Hepatocyte (in vitro differentiated cells): ENCODE measurements around the gene GNB1L. TPM values are rescaled to one million over a fixed set of nuclear protein-coding genes. Genes with fewer than 3 reads are reported as not detected.

Source experiments
- DNase-seq: peaks from one replicate; pipeline ENCODE4 v3.0.0-alpha.2; 2016; ENCODE audit warnings: low spot score
- H2AFZ ChIP-seq: fragments of 200-600 bp; sonication (generic); 2 replicates; pipeline ENCODE4 v1.6.0; 2016; ENCODE audit warnings: antibody characterized with exemption, mild to moderate bottlenecking
- H3K27ac ChIP-seq: fragments of 200-600 bp; sonication (generic); 2 replicates; pipeline ENCODE4 v1.5.1; 2016; ENCODE audit warnings: mild to moderate bottlenecking
- H3K27me3 ChIP-seq: fragments of 200-600 bp; sonication (generic); 2 replicates; pipeline ENCODE4 v1.6.1; 2016
- H3K36me3 ChIP-seq: fragments of 200-600 bp; sonication (generic); replicated peaks from 2 replicates; pipeline ENCODE4 v1.5.1; 2016; ENCODE audit warnings: low read depth; ENCODE audit not compliant: insufficient read depth
- H3K4me1 ChIP-seq: fragments of 200-600 bp; sonication (generic); 2 replicates; pipeline ENCODE4 v1.5.1; 2016; ENCODE audit warnings: mild to moderate bottlenecking, moderate library complexity; ENCODE audit not compliant: insufficient read depth
- H3K4me2 ChIP-seq: fragments of 200-600 bp; sonication (generic); 2 replicates; pipeline ENCODE4 v1.6.0; 2016
- H3K4me3 ChIP-seq: fragments of 200-600 bp; sonication (generic); 2 replicates; pipeline ENCODE4 v1.5.1; 2016; ENCODE audit warnings: mild to moderate bottlenecking
- H3K79me2 ChIP-seq: fragments of 200-600 bp; sonication (generic); 2 replicates; pipeline ENCODE4 v1.6.0; 2017; ENCODE audit warnings: mild to moderate bottlenecking
- H3K9me2 ChIP-seq: fragments of 200-600 bp; sonication (generic); replicated peaks from 2 replicates; pipeline ENCODE4 v1.6.0; 2017; ENCODE audit warnings: mild to moderate bottlenecking; ENCODE audit not compliant: insufficient read depth
- H3K9me3 ChIP-seq: fragments of 200-600 bp; sonication (generic); 2 replicates; pipeline ENCODE4 v1.5.1; 2016; ENCODE audit warnings: low read depth, mild to moderate bottlenecking
- H4K20me1 ChIP-seq: fragments of 200-600 bp; sonication (generic); 2 replicates; pipeline ENCODE4 v1.6.0; 2016; ENCODE audit warnings: mild to moderate bottlenecking; ENCODE audit not compliant: insufficient read depth, poor library complexity, severe bottlenecking
- CTCF ChIP-seq: fragments of 200-600 bp; sonication (generic); IDR thresholded peaks from 2 replicates; pipeline ENCODE4 v1.5.1; 2016; ENCODE audit warnings: antibody characterized with exemption, mild to moderate bottlenecking; ENCODE audit not compliant: poor library complexity
- EZH2 ChIP-seq: fragments of 200-600 bp; sonication (generic); IDR thresholded peaks from 2 replicates; pipeline ENCODE4 v1.6.1; 2016; ENCODE audit warnings: antibody characterized with exemption, mild to moderate bottlenecking, borderline replicate concordance
- EZH2phosphoT487 ChIP-seq: fragments of 200-600 bp; sonication (generic); IDR thresholded peaks from one replicate; pipeline ENCODE4 v1.6.1; 2018; ENCODE audit warnings: antibody characterized with exemption, mild to moderate bottlenecking, low read depth, moderate library complexity; ENCODE audit not compliant: unreplicated experiment, severe bottlenecking
- WGBS: methylation state at CpG from one replicate; pipeline ENCODE4 v1.1.6; 2016; ENCODE audit warnings: low lambda C conversion rate; ENCODE audit errors: missing lambda C conversion rate; 5-methylcytosine and 5-hydroxymethylcytosine counted together
- polyA plus RNA-seq: library from polyadenylated mRNA; unstranded; fragments of >200 nt; fragmentation: Nextera tagmentation; extraction: Ambion mirVana; gene quantifications from 2 replicates; pipeline ENCODE4 v1.2.1, GENCODE V29; 2016
- total RNA-seq: library from RNA; depleted of rRNA; stranded (reverse); fragments of >200 nt; gene quantifications from 2 replicates; pipeline ENCODE4 v1.2.3, GENCODE V29; 2014

Gene GNB1L
- total and polyA plus RNA-seq, 2 experiments from 2014 or later, result 4.1 to 8.5 TPM

GRCh38 chr22:19853058-19853878 lies 1.4 kb downstream of the GNB1L start:
- Histone ChIP-seq H3K27me3 (no peaks in the 10 kb centered on the region), H3K4me3 (peak overlapping the region; percentile 65), H3K4me2 (peak overlapping the region; percentile 98), H2AFZ (no peak overlapping the region), H4K20me1 (peaks cover 10% of the 10 kb centered on the region), H3K4me1 (peaks cover 44% of the 10 kb centered on the region), H3K9me3 (no peaks in the 10 kb centered on the region), H3K27ac (peak overlapping the region; percentile 90), H3K9me2 (no peaks in the 10 kb centered on the region), H3K79me2 (peaks cover 56% of the 10 kb centered on the region), H3K36me3 (no peaks in the 10 kb centered on the region)
- no peak for TF ChIP-seq EZH2phosphoT487
- no peak for TF ChIP-seq CTCF
- TF ChIP-seq EZH2, result no peak
- WGBS, result 49% methylated on average over 11 of the region's 11 CpGs
- peak; percentile 10 for DNase-seq

- no peak overlapping the region for H3K4me3 ChIP-seq
- no peaks in the 10 kb centered on the region for H3K27me3 ChIP-seq
- peaks cover 66% of the 10 kb centered on the region for H3K79me2 ChIP-seq
These were observed 2.4 kb downstream of the GNB1L start for GRCh38 chr22:19852177-19852781.

GRCh38 chr22:19851291-19852176 lies 3.1 kb downstream of the GNB1L start:
- Histone ChIP-seq H3K27me3 (no peaks in the 10 kb centered on the region), H3K27ac (peak overlapping the region; percentile 83), H3K9me2 (no peaks in the 10 kb centered on the region), H3K79me2 (peaks cover 67% of the 10 kb centered on the region), H3K4me1 (peaks cover 48% of the 10 kb centered on the region), H3K4me3 (no peak overlapping the region), H3K4me2 (no peak overlapping the region), H4K20me1 (peaks cover 10% of the 10 kb centered on the region), H3K9me3 (no peaks in the 10 kb centered on the region), H3K36me3 (no peaks in the 10 kb centered on the region), H2AFZ (no peak overlapping the region)
- TF ChIP-seq CTCF (no peak), EZH2phosphoT487 (no peak), EZH2 (no peak)
- WGBS, result 94% methylated on average over 21 of the region's 21 CpGs
- peak; percentile 10 for DNase-seq

More at GRCh38 chr22:19852177-19852781, 2.4 kb downstream of the GNB1L start:
- peak; percentile 6 for DNase-seq
- 94% methylated on average over 12 of the region's 12 CpGs for WGBS
- no peaks in the 10 kb centered on the region for H3K36me3 ChIP-seq
- TF ChIP-seq EZH2 (no peak), CTCF (no peak), EZH2phosphoT487 (no peak)
- no peaks in the 10 kb centered on the region for H3K9me2 ChIP-seq
- H2AFZ ChIP-seq, result no peak overlapping the region
- H3K4me2 ChIP-seq, result peak overlapping the region; percentile 98
- H3K27ac ChIP-seq, result no peak overlapping the region
- peaks cover 10% of the 10 kb centered on the region for H4K20me1 ChIP-seq
- no peaks in the 10 kb centered on the region for H3K9me3 ChIP-seq
- peaks cover 48% of the 10 kb centered on the region for H3K4me1 ChIP-seq
